Liver (tissue), 9 donors: ENCODE measurements around the gene RAVER1. TPM values are rescaled to one million over a fixed set of nuclear protein-coding genes. Genes with fewer than 3 reads are reported as not detected.

Source experiments
- DNase-seq: peaks from one replicate; pipeline ENCODE4 v3.0.0-alpha.2; 2017; ENCODE audit warnings: low spot score
- H3K27ac ChIP-seq, 2 donors: one replicate each; pipeline ENCODE4 v1.7.0; 2013; ENCODE audit warnings: inconsistent platforms in 2 of 2, low read length in 2 of 2, control low read depth in 1 of 2, low read depth in 1 of 2, mild to moderate bottlenecking in 1 of 2
- H3K27me3 ChIP-seq, 4 donors: one replicate each; pipeline versions ENCODE4 v1.6.1 to v1.7.0; 2013; ENCODE audit warnings: low read length in 3 of 4, inconsistent platforms in 1 of 4, mild to moderate bottlenecking in 1 of 4, moderate library complexity in 1 of 4; ENCODE audit not compliant: control insufficient read depth in 4 of 4, insufficient read depth in 4 of 4
- H3K36me3 ChIP-seq, 4 donors: one replicate each; pipeline versions ENCODE4 v1.6.1 to v1.7.0; 2013; ENCODE audit warnings: low read length in 3 of 4, mild to moderate bottlenecking in 3 of 4, low read depth in 1 of 4, moderate library complexity in 1 of 4; ENCODE audit not compliant: control insufficient read depth in 4 of 4, insufficient read depth in 3 of 4
- H3K4me1 ChIP-seq, 4 donors: one replicate each; pipeline versions ENCODE4 v1.6.1 to v1.7.0; 2013; ENCODE audit warnings: low read length in 3 of 4, mild to moderate bottlenecking in 3 of 4, moderate library complexity in 1 of 4; ENCODE audit not compliant: control insufficient read depth in 4 of 4, insufficient read depth in 4 of 4
- H3K4me3 ChIP-seq, 3 donors: one replicate each; pipeline versions ENCODE4 v1.6.1 to v1.7.0; 2013; ENCODE audit warnings: low read length in 3 of 3, control low read depth in 1 of 3, low read depth in 1 of 3, mild to moderate bottlenecking in 1 of 3
- H3K9ac ChIP-seq, 2 donors: one replicate each; pipeline ENCODE4 v1.7.0; 2013; ENCODE audit warnings: low read length in 2 of 2, mild to moderate bottlenecking in 2 of 2, moderate library complexity in 2 of 2, control low read depth in 1 of 2, low read depth in 1 of 2
- H3K9me3 ChIP-seq, 4 donors: one replicate each; pipeline versions ENCODE4 v1.6.1 to v1.7.0; 2013; ENCODE audit warnings: low read length in 3 of 4; ENCODE audit not compliant: control insufficient read depth in 4 of 4
- EGR1 ChIP-seq, 2 donors: IDR thresholded peaks; 2 replicates each; pipeline ENCODE4 v1.6.1; 2016 to 2018; ENCODE audit warnings: antibody characterized with exemption in 2 of 2, low read depth in 2 of 2
- FOXA1 ChIP-seq: IDR thresholded peaks from 2 replicates; pipeline ENCODE4 v1.6.1; 2016; ENCODE audit warnings: antibody characterized with exemption
- FOXA2 ChIP-seq: IDR thresholded peaks from 2 replicates; pipeline ENCODE4 v1.6.1; 2016; ENCODE audit warnings: antibody characterized with exemption
- GABPA ChIP-seq, 2 donors: IDR thresholded peaks in 1 of 2; conservative IDR thresholded peaks in 1 of 2; 2 replicates each; pipeline ENCODE4 v1.6.1; 2016; ENCODE audit warnings: antibody characterized with exemption in 2 of 2, mild to moderate bottlenecking in 1 of 2, moderate library complexity in 1 of 2
- HNF4A ChIP-seq, 2 donors: conservative IDR thresholded peaks; 2 replicates each; pipeline ENCODE4 v1.6.1; 2016; ENCODE audit warnings: antibody characterized with exemption in 2 of 2, mild to moderate bottlenecking in 2 of 2
- HNF4G ChIP-seq: IDR thresholded peaks from 2 replicates; pipeline ENCODE4 v1.6.1; 2016; ENCODE audit warnings: antibody characterized with exemption
- JUND ChIP-seq, 2 donors: IDR thresholded peaks; 2 replicates each; pipeline ENCODE4 v1.6.1; 2016; ENCODE audit warnings: antibody characterized with exemption in 2 of 2
- MAX ChIP-seq: IDR thresholded peaks from 2 replicates; pipeline ENCODE4 v1.6.1; 2016; ENCODE audit warnings: antibody characterized with exemption
- NR2F2 ChIP-seq: IDR thresholded peaks from 2 replicates; pipeline ENCODE4 v1.6.1; 2016; ENCODE audit warnings: antibody characterized with exemption
- RAD21 ChIP-seq, 2 donors: IDR thresholded peaks; 2 replicates each; pipeline ENCODE4 v1.6.1; 2016; ENCODE audit warnings: antibody characterized with exemption in 2 of 2, mild to moderate bottlenecking in 2 of 2
- RXRA ChIP-seq, 2 donors: IDR thresholded peaks; 2 replicates each; pipeline ENCODE4 v1.6.1; 2017 to 2018; ENCODE audit warnings: antibody characterized with exemption in 2 of 2, mild to moderate bottlenecking in 1 of 2
- SP1 ChIP-seq: IDR thresholded peaks from 2 replicates; pipeline ENCODE4 v1.6.1; 2018; ENCODE audit warnings: antibody characterized with exemption, mild to moderate bottlenecking
- TAF1 ChIP-seq: conservative IDR thresholded peaks from 2 replicates; pipeline ENCODE4 v1.6.1; 2016; ENCODE audit warnings: antibody characterized with exemption, mild to moderate bottlenecking
- YY1 ChIP-seq: IDR thresholded peaks from 2 replicates; pipeline ENCODE4 v1.6.1; 2016; ENCODE audit warnings: antibody characterized with exemption, mild to moderate bottlenecking
- ZBTB33 ChIP-seq: IDR thresholded peaks from 2 replicates; pipeline ENCODE4 v1.6.1; 2016; ENCODE audit warnings: antibody characterized with exemption
- WGBS: extraction: QIAGEN DNeasy Blood & Tissue Kit; methylation state at CpG from one replicate; pipeline ENCODE4 v1.1.7; 2013; 5-methylcytosine and 5-hydroxymethylcytosine counted together
- polyA plus RNA-seq, 2 donors: library from polyadenylated mRNA; stranded (reverse) in 1 of 2; unstranded in 1 of 2; fragments of 200-250 nt in 1 of 2; fragments of >200 nt in 1 of 2; fragmentation: Nextera tagmentation in 1 of 2; extraction: Ambion mirVana in 1 of 2; gene quantifications; one replicate each; pipeline versions ENCODE4 v1.2.1 to v1.2.3, GENCODE V29; 2013 to 2015
- total RNA-seq, 2 donors: library from RNA; depleted of rRNA; stranded (reverse); fragments of >200 nt; gene quantifications; one replicate each; pipeline ENCODE4 v1.2.3, GENCODE V29; 2014
- TF ChIP-seq, protein P1 (sequence below): IDR thresholded peaks from 2 replicates; pipeline ENCODE4 v1.6.1; 2016; ENCODE audit warnings: antibody characterized with exemption, mild to moderate bottlenecking
- TF ChIP-seq, protein P2 (sequence below): IDR thresholded peaks from 2 replicates; pipeline ENCODE4 v1.6.1; 2016; ENCODE audit warnings: antibody characterized with exemption
- donor health status: healthy.
- donor health status: healthy.
- donor health status: healthy.
- donor health status: healthy.
- donor health status: healthy.

The RAVER1 gene
- total and polyA plus RNA-seq, 4 donors = 2.1 to 13.6 (median 6.2) TPM

DNA sequence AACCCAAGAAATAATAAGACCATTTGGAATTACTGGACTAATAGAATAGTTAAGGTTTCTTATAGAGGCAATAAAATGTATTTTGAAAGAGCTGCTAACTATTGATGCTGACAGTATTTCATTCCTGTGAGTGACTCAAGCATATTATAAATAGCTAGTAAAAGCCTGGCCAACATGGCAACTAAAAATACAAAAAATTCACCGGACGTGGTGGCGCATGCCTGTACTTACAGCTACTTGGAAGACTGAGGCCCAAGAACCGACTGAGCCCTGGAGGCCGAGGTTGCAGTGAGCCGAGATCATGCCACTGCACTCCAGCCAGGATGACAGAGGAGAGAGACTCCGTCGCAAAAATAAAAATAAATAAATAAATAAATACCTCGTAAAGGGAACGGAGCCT lies 11.5 kb upstream of the RAVER1 start:
- Histone ChIP-seq H3K4me1 (peaks cover 0 to 6% (median 0%) of the 10 kb centered on the region in 4 donors), H3K36me3 (peaks cover 0 to 1% (median 0%) of the 10 kb centered on the region in 4 donors), H3K9ac (no peak overlapping the region), H3K27ac (no peak overlapping the region), H3K4me3 (no peak overlapping the region), H3K9me3 (no peaks in the 10 kb centered on the region), H3K27me3 (no peaks in the 10 kb centered on the region)
- WGBS = 95% methylated on average over 10 of the region's 10 CpGs
- no peak for TF ChIP-seq JUND (IDR thresholded peaks at IDR 0.05)
- no peak for TF ChIP-seq TAF1
- TF ChIP-seq FOXA1 = no peak
- TF ChIP-seq MAX = no peak
- no peak for DNase-seq

DNA sequence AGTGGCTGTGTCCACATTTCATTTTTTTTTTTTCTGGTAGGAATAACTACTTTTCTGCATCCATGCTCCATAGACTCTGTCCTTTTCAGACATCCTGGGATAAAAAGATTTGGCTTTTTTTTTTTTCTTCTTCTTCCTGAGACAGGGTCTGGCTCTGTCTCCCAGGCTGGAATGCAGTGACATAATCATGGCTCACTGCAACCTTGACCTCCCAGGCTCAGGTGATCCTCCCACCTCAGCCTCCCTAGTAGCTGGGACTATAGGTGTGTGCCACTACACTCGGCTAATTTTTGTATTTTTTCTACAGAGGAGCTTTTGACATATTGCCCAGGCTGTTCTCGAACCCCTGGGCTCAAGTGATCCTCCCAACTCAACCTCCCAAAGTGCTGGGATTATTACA lies 10.2 kb upstream of the RAVER1 start:
- TF ChIP-seq HNF4A (conservative IDR thresholded peaks at IDR 0.05) (no peak), ZBTB33 (no peak), JUND (IDR thresholded peaks at IDR 0.05) (no peak), SP1 (no peak), FOXA2 (no peak), GABPA (IDR thresholded peaks at IDR 0.05 in 1 of 2, conservative IDR thresholded peaks at IDR 0.05 in 1 of 2) (no peak), HNF4G (no peak), FOXA1 (no peak)
- TF ChIP-seq, protein P1, sequence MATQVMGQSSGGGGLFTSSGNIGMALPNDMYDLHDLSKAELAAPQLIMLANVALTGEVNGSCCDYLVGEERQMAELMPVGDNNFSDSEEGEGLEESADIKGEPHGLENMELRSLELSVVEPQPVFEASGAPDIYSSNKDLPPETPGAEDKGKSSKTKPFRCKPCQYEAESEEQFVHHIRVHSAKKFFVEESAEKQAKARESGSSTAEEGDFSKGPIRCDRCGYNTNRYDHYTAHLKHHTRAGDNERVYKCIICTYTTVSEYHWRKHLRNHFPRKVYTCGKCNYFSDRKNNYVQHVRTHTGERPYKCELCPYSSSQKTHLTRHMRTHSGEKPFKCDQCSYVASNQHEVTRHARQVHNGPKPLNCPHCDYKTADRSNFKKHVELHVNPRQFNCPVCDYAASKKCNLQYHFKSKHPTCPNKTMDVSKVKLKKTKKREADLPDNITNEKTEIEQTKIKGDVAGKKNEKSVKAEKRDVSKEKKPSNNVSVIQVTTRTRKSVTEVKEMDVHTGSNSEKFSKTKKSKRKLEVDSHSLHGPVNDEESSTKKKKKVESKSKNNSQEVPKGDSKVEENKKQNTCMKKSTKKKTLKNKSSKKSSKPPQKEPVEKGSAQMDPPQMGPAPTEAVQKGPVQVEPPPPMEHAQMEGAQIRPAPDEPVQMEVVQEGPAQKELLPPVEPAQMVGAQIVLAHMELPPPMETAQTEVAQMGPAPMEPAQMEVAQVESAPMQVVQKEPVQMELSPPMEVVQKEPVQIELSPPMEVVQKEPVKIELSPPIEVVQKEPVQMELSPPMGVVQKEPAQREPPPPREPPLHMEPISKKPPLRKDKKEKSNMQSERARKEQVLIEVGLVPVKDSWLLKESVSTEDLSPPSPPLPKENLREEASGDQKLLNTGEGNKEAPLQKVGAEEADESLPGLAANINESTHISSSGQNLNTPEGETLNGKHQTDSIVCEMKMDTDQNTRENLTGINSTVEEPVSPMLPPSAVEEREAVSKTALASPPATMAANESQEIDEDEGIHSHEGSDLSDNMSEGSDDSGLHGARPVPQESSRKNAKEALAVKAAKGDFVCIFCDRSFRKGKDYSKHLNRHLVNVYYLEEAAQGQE = no peak
- TF ChIP-seq, protein P2, sequence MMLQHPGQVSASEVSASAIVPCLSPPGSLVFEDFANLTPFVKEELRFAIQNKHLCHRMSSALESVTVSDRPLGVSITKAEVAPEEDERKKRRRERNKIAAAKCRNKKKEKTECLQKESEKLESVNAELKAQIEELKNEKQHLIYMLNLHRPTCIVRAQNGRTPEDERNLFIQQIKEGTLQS = no peak
- no peaks in the 10 kb centered on the region for H3K27me3 ChIP-seq
- no peak for DNase-seq
- H3K9ac ChIP-seq = no peak overlapping the region
- WGBS = 83% methylated on average over 2 of the region's 2 CpGs
- H3K9me3 ChIP-seq = no peaks in the 10 kb centered on the region
- no peaks in the 10 kb centered on the region for H3K36me3 ChIP-seq
- H3K27ac ChIP-seq = no peak overlapping the region
- no peak overlapping the region for H3K4me3 ChIP-seq
- H3K4me1 ChIP-seq = peaks cover 0 to 7% (median 2%) of the 10 kb centered on the region in 4 donors

DNA sequence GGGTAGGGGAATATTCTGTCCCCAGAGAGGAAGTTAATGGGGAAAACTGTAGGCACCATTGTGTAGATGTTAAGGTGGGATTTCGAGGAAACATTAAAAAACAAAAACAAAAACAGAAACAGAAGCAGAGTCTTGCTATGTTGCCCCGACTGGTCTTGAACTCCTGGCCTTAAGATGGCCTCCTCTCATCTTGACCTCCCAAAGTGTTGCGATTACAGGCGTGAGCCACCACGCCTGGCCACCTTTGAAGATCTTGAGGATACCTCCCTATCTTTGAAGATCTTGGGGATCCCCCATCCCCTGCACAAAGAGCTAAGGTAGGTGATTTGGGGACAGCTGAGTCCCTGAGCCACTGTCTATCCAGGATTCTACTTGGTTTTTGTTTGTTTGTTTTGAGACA lies 6.6 kb upstream of the RAVER1 start:
- H3K9ac ChIP-seq = no peak overlapping the region
- H3K9me3 ChIP-seq = no peaks in the 10 kb centered on the region
- no peaks in the 10 kb centered on the region for H3K27me3 ChIP-seq
- H3K4me1 ChIP-seq = peaks cover 7 to 23% (median 13%) of the 10 kb centered on the region in 4 donors
- H3K4me3 ChIP-seq = no peak overlapping the region
- TF ChIP-seq SP1 (no peak), RXRA (IDR thresholded peaks at IDR 0.05) (no peak), TAF1 (no peak), FOXA1 (no peak), HNF4A (conservative IDR thresholded peaks at IDR 0.05) (no peak), YY1 (no peak), RAD21 (IDR thresholded peaks at IDR 0.05) (no peak), HNF4G (no peak), JUND (IDR thresholded peaks at IDR 0.05) (no peak), GABPA (IDR thresholded peaks at IDR 0.05 in 1 of 2, conservative IDR thresholded peaks at IDR 0.05 in 1 of 2) (no peak), ZBTB33 (no peak), MAX (no peak), NR2F2 (no peak), EGR1 (IDR thresholded peaks at IDR 0.05; ENCODE audit: low read depth in 2 of 2) (no peak)
- TF ChIP-seq, protein P2 = no peak
- WGBS = 92% methylated on average over 5 of the region's 5 CpGs
- DNase-seq = no peak
- no peaks in the 10 kb centered on the region for H3K36me3 ChIP-seq
- H3K27ac ChIP-seq = no peak overlapping the region
